ENCODE measurements around the gene SAMD8. TPM values are rescaled to one million over a fixed set of nuclear protein-coding genes. Genes with fewer than 3 reads are reported as not detected.

SAMD8 gene
- total RNA-seq, 1 experiment from 2014 or later = 23.6 TPM

- no peaks in the 10 kb centered on the region for H3K36me3 ChIP-seq (ENCODE audit: control insufficient read depth in 1 of 2, insufficient read depth in 2 of 2, low read length in 2 of 2)
- H3K27me3 ChIP-seq (ENCODE audit: insufficient read depth, low read length) = no peaks in the 10 kb centered on the region
- H2AFZ ChIP-seq (ENCODE audit: low read depth, low read length, poor library complexity, severe bottlenecking) = no peak overlapping the region
- no peak overlapping the region for H3K27ac ChIP-seq (ENCODE audit: low read depth, low read length)
- peaks cover 0 to 6% of the 10 kb centered on the region in 2 experiments; a peak in 2 of 4 replicates for H3K4me1 ChIP-seq (ENCODE audit: control insufficient read depth in 1 of 2, insufficient read depth in 2 of 2, low read length in 2 of 2)
- TF ChIP-seq ELF1 (IDR thresholded peaks at IDR 0.05; ENCODE audit: borderline replicate concordance, low read depth) = no peak
- TF ChIP-seq SIN3A (IDR thresholded peaks at IDR 0.05; ENCODE audit: low read depth) = no peak
- TF ChIP-seq, protein P1, sequence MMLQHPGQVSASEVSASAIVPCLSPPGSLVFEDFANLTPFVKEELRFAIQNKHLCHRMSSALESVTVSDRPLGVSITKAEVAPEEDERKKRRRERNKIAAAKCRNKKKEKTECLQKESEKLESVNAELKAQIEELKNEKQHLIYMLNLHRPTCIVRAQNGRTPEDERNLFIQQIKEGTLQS (IDR thresholded peaks at IDR 0.05) = no peak
- no TSS peak for BruUV-seq (replicated peaks)
- intact Hi-C loops (cut with micrococcal nuclease) = no loop called here
- ChIA-PET CTCF (interaction anchor here (0.5 kb wide), 1 partner anchor 43 kb away, joined by 3 read pairs; no protein-coding TSS in a partner anchor), POLR2A (no interaction called here), RAD21 (ENCODE audit: low non-redundant PET in 1 of 2, low total read pairs in 2 of 2, uncharacterized antibody in 2 of 2, unreplicated experiment in 2 of 2) (no interaction called here)
- no peaks in the 10 kb centered on the region for H4K20me1 ChIP-seq (ENCODE audit: insufficient read depth)
- no peak for ATAC-seq
- H3K79me2 ChIP-seq (ENCODE audit: insufficient read depth, low read length) = no peaks in the 10 kb centered on the region
- no peaks in the 10 kb centered on the region for H3K9me3 ChIP-seq (ENCODE audit: control insufficient read depth in 1 of 2, insufficient read depth in 1 of 2, low read depth in 1 of 2, low read length in 2 of 2)
- H3K9ac ChIP-seq (ENCODE audit: low read length) = no peak overlapping the region
- DNase-seq (ENCODE audit: low read depth, low spot score) = no peak
- no peak overlapping the region for H3K4me3 ChIP-seq (replicated peaks in 1 of 2; ENCODE audit: low read depth in 1 of 2, low read length in 2 of 2)
- H3K4me2 ChIP-seq (ENCODE audit: low read length) = no peak overlapping the region
- H3K9me2 ChIP-seq (ENCODE audit: insufficient read depth) = no peaks in the 10 kb centered on the region
Measured at GRCh38 chr10:75062506-75063299, 48.8 kb upstream of the SAMD8 start.

DNA sequence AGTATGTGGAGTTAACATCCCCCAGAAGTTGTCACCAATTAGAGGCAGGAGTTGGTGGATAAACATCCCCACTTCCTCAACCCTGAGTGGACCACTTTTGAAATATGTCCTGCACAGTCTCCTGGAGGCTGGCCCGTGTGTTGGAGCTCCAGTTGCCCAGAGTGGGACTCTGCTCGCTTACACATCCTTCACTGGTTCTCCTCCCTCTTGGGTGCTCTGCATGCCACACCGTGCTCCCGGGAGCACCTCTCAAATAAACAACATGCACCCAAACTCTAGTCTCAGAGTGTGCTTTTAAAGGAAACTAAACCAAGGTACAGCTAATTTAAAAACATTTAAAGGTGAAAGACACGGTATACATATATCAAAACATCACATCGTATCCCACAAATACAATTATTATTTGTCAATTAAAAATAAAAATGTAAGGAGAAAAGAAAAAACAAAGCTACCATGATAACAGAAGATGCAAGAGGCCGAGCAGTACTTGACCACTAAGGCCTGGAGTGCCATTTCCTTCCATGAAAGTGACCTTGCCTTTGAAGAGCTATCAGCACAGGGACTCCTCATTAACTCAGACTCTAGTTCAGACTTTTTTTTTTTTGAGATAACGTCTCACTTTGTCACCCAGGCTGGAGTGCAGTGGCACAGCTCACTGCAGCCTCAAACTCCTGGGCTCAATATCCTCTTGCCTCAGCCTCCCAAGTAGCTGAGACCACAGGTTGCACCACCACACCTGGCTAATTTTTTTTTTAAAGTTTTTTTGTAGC lies 47.8 kb upstream of the SAMD8 start:
- no peak overlapping the region for H3K4me3 ChIP-seq (replicated peaks in 1 of 2; ENCODE audit: low read depth in 1 of 2, low read length in 2 of 2)
- no peaks in the 10 kb centered on the region for H3K27me3 ChIP-seq (ENCODE audit: insufficient read depth, low read length)
- intact Hi-C loops (cut with micrococcal nuclease) = no loop called here
- ChIA-PET RAD21 (ENCODE audit: low non-redundant PET in 1 of 2, low total read pairs in 2 of 2, uncharacterized antibody in 2 of 2, unreplicated experiment in 2 of 2) (no interaction called here), CTCF (no interaction called here), POLR2A (interaction anchor here (0.6 kb wide), 1 partner anchor 293 kb away, joined by 3 read pairs; no protein-coding TSS in a partner anchor)
- H3K4me1 ChIP-seq (ENCODE audit: control insufficient read depth in 1 of 2, insufficient read depth in 2 of 2, low read length in 2 of 2) = no peaks in the 10 kb centered on the region
- H3K9ac ChIP-seq (ENCODE audit: low read length) = no peak overlapping the region
- no peak overlapping the region for H2AFZ ChIP-seq (ENCODE audit: low read depth, low read length, poor library complexity, severe bottlenecking)
- BruUV-seq (replicated peaks) = no TSS peak
- H3K79me2 ChIP-seq (ENCODE audit: insufficient read depth, low read length) = no peaks in the 10 kb centered on the region
- H3K4me2 ChIP-seq (ENCODE audit: low read length) = no peak overlapping the region
- no peaks in the 10 kb centered on the region for H3K9me2 ChIP-seq (ENCODE audit: insufficient read depth)
- no peak overlapping the region for H3K27ac ChIP-seq (ENCODE audit: low read depth, low read length)
- no peak for DNase-seq (ENCODE audit: low read depth, low spot score)
- no peaks in the 10 kb centered on the region for H4K20me1 ChIP-seq (ENCODE audit: insufficient read depth)
- no peak for ATAC-seq
- no peaks in the 10 kb centered on the region for H3K9me3 ChIP-seq (ENCODE audit: control insufficient read depth in 1 of 2, insufficient read depth in 1 of 2, low read depth in 1 of 2, low read length in 2 of 2)
- no peak for TF ChIP-seq ZFX (IDR thresholded peaks at IDR 0.05)
- no peak for TF ChIP-seq SIN3A (IDR thresholded peaks at IDR 0.05; ENCODE audit: low read depth)
- no peak for TF ChIP-seq EZH2 (IDR thresholded peaks at IDR 0.05)
- no peak for TF ChIP-seq JUND (IDR thresholded peaks at IDR 0.05)
- no peaks in the 10 kb centered on the region for H3K36me3 ChIP-seq (ENCODE audit: control insufficient read depth in 1 of 2, insufficient read depth in 2 of 2, low read length in 2 of 2)

All from HCT116 (cell line).